B cell (primary cell): ENCODE measurements around the gene PRRT1. TPM values are rescaled to one million over a fixed set of nuclear protein-coding genes. Genes with fewer than 3 reads are reported as not detected.

Experiments used
- ATAC-seq: fragments of 200-7000 bp; cut with Tn5 transposase; one replicate; pipeline ENCODE4 v1.10.0; 2021; ENCODE audit warnings: low read depth, mild to moderate bottlenecking, moderate number of reproducible peaks, moderate library complexity
- CTCF ChIA-PET: fragments of 350-600 bp; sonication (Branson Sonifier 250); formaldehyde crosslinking; loops from one replicate; lab custom pipeline; 2021; ENCODE audit warnings: antibody characterized with exemption, inconsistent platforms; lab: Charles Lee
- POLR2A ChIA-PET: fragments of 350-600 bp; sonication (Branson Sonifier 250); formaldehyde crosslinking; loops from one replicate; lab custom pipeline; 2021; ENCODE audit warnings: antibody characterized with exemption; lab: Charles Lee
- DNase-seq: peaks from one replicate; pipeline ENCODE4 v3.0.0; 2013
- H2AFZ ChIP-seq: 2 replicates; pipeline ENCODE4 v1.6.1; 2012; ENCODE audit warnings: mild to moderate bottlenecking, low read depth, low read length; ENCODE audit not compliant: insufficient read depth, poor library complexity, severe bottlenecking
- H3K27ac ChIP-seq, 2 donors: 1 replicate in 1 of 2; 2 replicates in 1 of 2; pipeline ENCODE4 v1.5.1; 2012 to 2013; ENCODE audit warnings: low read length in 2 of 2, mild to moderate bottlenecking in 2 of 2, moderate library complexity in 1 of 2
- H3K27me3 ChIP-seq, 4 experiments: fragments of 200-600 bp in 1 of 4; sonication (generic) in 1 of 4; replicated peaks in 1 of 4; 1 replicate in 2 of 4; 2 replicates in 2 of 4; pipeline versions ENCODE4 v1.6.1 to v1.7.0; 2013 to 2016; ENCODE audit warnings: low read length in 3 of 4, mild to moderate bottlenecking in 2 of 4, mixed read lengths in 1 of 4, moderate library complexity in 1 of 4; ENCODE audit not compliant: insufficient read depth in 4 of 4, control insufficient read depth in 3 of 4; ENCODE audit errors: control extremely low read depth in 1 of 4
- H3K36me3 ChIP-seq, 2 experiments: replicated peaks in 1 of 2; 1 replicate in 1 of 2; 2 replicates in 1 of 2; pipeline versions ENCODE4 v1.6.1 to v1.7.1; 2013; ENCODE audit warnings: low read length in 1 of 2; ENCODE audit not compliant: insufficient read depth in 2 of 2, control insufficient read depth in 1 of 2; ENCODE audit errors: control extremely low read depth in 1 of 2, extremely low read depth in 1 of 2
- H3K4me1 ChIP-seq, 2 donors: fragments of 200-600 bp in 1 of 2; sonication (generic) in 1 of 2; 1 replicate in 1 of 2; 2 replicates in 1 of 2; pipeline versions ENCODE4 v1.5.1 to v1.6.1; 2013 to 2017; ENCODE audit warnings: low read length in 2 of 2; ENCODE audit not compliant: control insufficient read depth in 2 of 2, insufficient read depth in 2 of 2
- H3K4me2 ChIP-seq: replicated peaks from 2 replicates; pipeline ENCODE3; 2012; ENCODE audit warnings: mild to moderate bottlenecking, low read depth, low read length; ENCODE audit not compliant: poor library complexity, severe bottlenecking
- H3K4me3 ChIP-seq, 5 experiments: fragments of 200-600 bp in 1 of 5; sonication (generic) in 1 of 5; 1 replicate in 3 of 5; 2 replicates in 2 of 5; pipeline versions ENCODE4 v1.5.1 to v1.7.0; 2011 to 2016; ENCODE audit warnings: low read length in 4 of 5, mild to moderate bottlenecking in 4 of 5, low read depth in 2 of 5, control low read depth in 1 of 5, moderate library complexity in 1 of 5; ENCODE audit not compliant: insufficient read depth in 1 of 5; ENCODE audit errors: control extremely low read depth in 1 of 5, extremely low read depth in 1 of 5
- H3K79me2 ChIP-seq: fragments of 200-600 bp; sonication (generic); one replicate; pipeline ENCODE4 v1.6.0; 2016; ENCODE audit warnings: low read length; ENCODE audit not compliant: control insufficient read depth, insufficient read depth
- H3K9ac ChIP-seq: fragments of 200-600 bp; sonication (generic); 2 replicates; pipeline ENCODE4 v1.6.1; 2017; ENCODE audit warnings: mild to moderate bottlenecking, low read length, moderate library complexity
- H3K9me3 ChIP-seq, 3 donors: one replicate each; pipeline versions ENCODE4 v1.6.1 to v1.7.1; 2013; ENCODE audit warnings: low read length in 2 of 3; ENCODE audit not compliant: control insufficient read depth in 2 of 3, insufficient read depth in 1 of 3; ENCODE audit errors: control extremely low read depth in 1 of 3
- H4K20me1 ChIP-seq: 2 replicates; pipeline ENCODE4 v1.6.0; 2012; ENCODE audit warnings: mild to moderate bottlenecking, low read length; ENCODE audit not compliant: insufficient read depth, control insufficient read depth, poor library complexity, severe bottlenecking
- H3K27ac Mint-ChIP-seq: one replicate; pipeline ENCODE4 v1.8.0; 2021; ENCODE audit warnings: mixed read lengths
- H3K27me3 Mint-ChIP-seq: one replicate; pipeline ENCODE4 v1.8.0; 2021; ENCODE audit warnings: mixed read lengths
- H3K4me1 Mint-ChIP-seq: one replicate; pipeline ENCODE4 v1.8.0; 2021; ENCODE audit warnings: mixed read lengths
- H3K4me3 Mint-ChIP-seq: one replicate; pipeline ENCODE4 v1.8.0; 2021; ENCODE audit warnings: mixed read lengths
- H3K9me3 Mint-ChIP-seq: one replicate; pipeline ENCODE4 v1.8.0; 2022; ENCODE audit warnings: mixed read lengths; ENCODE audit not compliant: insufficient read depth
- CTCF ChIP-seq: fragments of 200-600 bp; IDR thresholded peaks from one replicate; pipeline ENCODE4 v1.8.0; 2022; ENCODE audit warnings: antibody characterized with exemption, mild to moderate bottlenecking
- EZH2 ChIP-seq: IDR thresholded peaks from 2 replicates; pipeline ENCODE4 v1.6.1; 2012; ENCODE audit warnings: borderline replicate concordance, low read depth, mild to moderate bottlenecking, moderate library complexity, low read length; ENCODE audit not compliant: insufficient read depth, poor library complexity, severe bottlenecking
- WGBS: methylation state at CpG from one replicate; pipeline ENCODE4 v1.1.5; 2013; ENCODE audit warnings: missing lambda C conversion rate; ENCODE audit not compliant: insufficient coverage; 5-methylcytosine and 5-hydroxymethylcytosine counted together
- intact Hi-C: fragments of 100-400 bp; cut with micrococcal nuclease; formaldehyde crosslinking; loops from one replicate; pipeline ENCODE4 v1.10.0; 2022
- polyA plus RNA-seq: library from polyadenylated mRNA; depleted of rRNA; stranded (reverse); fragments of >200 nt; gene quantifications from 2 replicates; pipeline ENCODE4 v1.2.3, GENCODE V29; 2012
- total RNA-seq, 2 donors: library from RNA; stranded (reverse); fragments of 120-200 nt in 1 of 2; gene quantifications; 1 replicate in 1 of 2; 2 replicates in 1 of 2; pipeline versions ENCODE4 v1.2.3 to v1.2.4, GENCODE V29; 2013 to 2022

The PRRT1 gene
- total and polyA plus RNA-seq, 2 donors (not counting 1 experiment from before 2014, with no cell fraction given) = not detected

GRCh38 chr6:32175711-32176475, 24.2 kb upstream of the PRRT1 start, which contains the start of gene AGPAT1:
Gene AGPAT1, minus strand, starts transcription at chr6:32176084. Its CDS starts 4,588 bp downstream, at chr6:32171496.
- Histone ChIP-seq H3K27ac (peak within 1 kb of the TSS; percentile 97 to 98), H4K20me1 (no peaks in the 10 kb centered on the region), H3K36me3 (peaks cover 3 to 12% of the 10 kb centered on the region in 2 experiments), H3K27me3 (no peaks in the 10 kb centered on the region), H3K4me1 (peaks cover 34 to 50% of the 10 kb centered on the region in 2 donors), H3K9ac (peak within 1 kb of the TSS; percentile 81), H3K9me3 (no peaks in the 10 kb centered on the region), H3K4me2 (peak within 1 kb of the TSS; percentile 93), H2AFZ (peak within 1 kb of the TSS; percentile 86), H3K79me2 (peaks cover 25% of the 10 kb centered on the region), H3K4me3 (peak within 1 kb of the TSS; percentile 75 to 87 (median 82))
- intact Hi-C loops = loop anchor here (1.0 to 5.0 kb wide), 7 partner anchors 14 to 1396 kb away; partner anchors contain the start of genes CSNK2B, HSD17B8, LY6G5B and NELFE
- peak within 1 kb of the TSS; percentile 99 for H3K27ac Mint-ChIP-seq
- TF ChIP-seq EZH2 (no peak), CTCF (no peak)
- peaks cover 68% of the 10 kb centered on the region for H3K4me1 Mint-ChIP-seq
- 2% methylated on average over 8 of the region's 27 CpGs for WGBS
- peak; percentile 96 for DNase-seq
- ChIA-PET CTCF (interaction anchor here (1.0 to 1.4 kb wide), 4 partner anchors 20 to 57 kb away, joined by 3 to 6 read pairs (median 4); no protein-coding TSS in a partner anchor), POLR2A (interaction anchor here (1.0 to 3.0 kb wide), 4 partner anchors 15 to 46 kb away, joined by 3 to 25 read pairs (median 10); partner anchors contain the start of genes FKBPL and PBX2)
- peak within 1 kb of the TSS; percentile 97 for H3K4me3 Mint-ChIP-seq
- ATAC-seq = peak; percentile 46
- H3K27me3 Mint-ChIP-seq = no peaks in the 10 kb centered on the region
- H3K9me3 Mint-ChIP-seq = no peaks in the 10 kb centered on the region
